Dedifferentiated amniotic fluid mesenchymal stem cell (primary cell): ENCODE measurements around the gene RALGPS2.

Experiments
- DNase-seq: peaks from one replicate; pipeline ENCODE4 v3.0.0-alpha.2; 2016; ENCODE audit errors: extremely low spot score

Gene RALGPS2

GRCh38 chr1:178919581-178919980 is 194.5 kb downstream of the RALGPS2 start:
- no peak for DNase-seq

GRCh38 chr1:178921499-178921898 is 196.5 kb downstream of the RALGPS2 start:
- DNase-seq, result no peak

- DNase-seq, result no peak
Measured at GRCh38 chr1:178923512-178923911, 198.5 kb downstream of the RALGPS2 start.

- DNase-seq, result no peak
Measured at GRCh38 chr1:178926046-178926445, 201.0 kb downstream of the RALGPS2 start.

- DNase-seq, result no peak
Measured at GRCh38 chr1:178927003-178927402, 202.0 kb downstream of the RALGPS2 start.

- no peak for DNase-seq
Measured at GRCh38 chr1:178928041-178928440, 203.0 kb downstream of the RALGPS2 start.

GRCh38 chr1:178928976-178929375 is 203.9 kb downstream of the RALGPS2 start:
- DNase-seq, result no peak

GRCh38 chr1:178931858-178932551 is 207.0 kb downstream of the RALGPS2 start:
- peak; percentile 60 for DNase-seq

- no peak for DNase-seq
Measured at GRCh38 chr1:178932552-178932906, 207.5 kb downstream of the RALGPS2 start.

GRCh38 chr1:178933105-178933561 is 208.1 kb downstream of the RALGPS2 start:
- DNase-seq, result no peak

GRCh38 chr1:178933709-178934490 is 208.9 kb downstream of the RALGPS2 start:
- no peak for DNase-seq

GRCh38 chr1:178934546-178934945 is 209.5 kb downstream of the RALGPS2 start:
- no peak for DNase-seq

- no peak for DNase-seq
Measured at GRCh38 chr1:178935610-178936009, 210.6 kb downstream of the RALGPS2 start.

- DNase-seq, result no peak
Measured at GRCh38 chr1:178937695-178938094, 212.7 kb downstream of the RALGPS2 start.

- no peak for DNase-seq
Measured at GRCh38 chr1:178938101-178938958, 213.3 kb downstream of the RALGPS2 start.

GRCh38 chr1:178938959-178939317 is 213.9 kb downstream of the RALGPS2 start:
- no peak for DNase-seq

- no peak for DNase-seq
Measured at GRCh38 chr1:178939338-178940067, 214.5 kb downstream of the RALGPS2 start.

GRCh38 chr1:178940068-178940765 is 215.2 kb downstream of the RALGPS2 start:
- DNase-seq, result no peak

GRCh38 chr1:178941261-178941689 is 216.2 kb downstream of the RALGPS2 start:
- no peak for DNase-seq

GRCh38 chr1:178941849-178942248 is 216.8 kb downstream of the RALGPS2 start:
- no peak for DNase-seq
